ENCODE results near the gene GPR150. TPM values are rescaled to one million over a fixed set of nuclear protein-coding genes. Genes with fewer than 3 reads are reported as not detected.

The GPR150 gene
- total RNA-seq, 2 experiments from 2014 or later: 0.45 to 0.76 TPM

DNA sequence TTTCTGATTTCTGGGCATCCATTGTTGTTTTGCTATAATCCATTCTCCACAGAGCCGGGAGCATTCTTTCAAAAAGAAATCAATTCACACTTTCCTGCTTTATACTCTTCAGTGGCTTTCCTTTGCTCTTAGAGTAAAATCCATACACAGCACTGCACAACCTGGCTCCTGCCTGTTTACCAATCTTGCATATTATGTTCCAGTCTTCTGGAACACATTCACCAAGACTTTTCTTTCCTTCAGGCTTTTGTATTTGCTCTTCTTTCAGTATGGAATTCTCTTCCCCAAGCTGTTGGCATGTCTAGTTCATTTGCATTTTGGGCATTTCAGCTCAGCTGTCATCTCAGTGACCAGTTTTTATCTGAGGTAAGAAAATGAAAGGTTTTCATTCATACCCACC is 33.0 kb downstream of the GPR150 start:
- no peaks in the 10 kb centered on the region for H3K36me3 Mint-ChIP-seq (ENCODE audit: low read depth)
- ATAC-seq (no peak), DNase-seq (no peak)
- H3K4me1 Mint-ChIP-seq (ENCODE audit: low read depth): peaks cover 18% of the 10 kb centered on the region
- ChIA-PET POLR2A (no interaction called here), CTCF (interaction anchor here (0.9 to 6.5 kb wide), 3 partner anchors 11 to 128 kb away, joined by 3 to 47 read pairs (median 7); no protein-coding TSS in a partner anchor)
- no peaks in the 10 kb centered on the region for H3K9me3 Mint-ChIP-seq
- no peak overlapping the region for H3K27ac Mint-ChIP-seq
- no peak overlapping the region for H3K4me3 Mint-ChIP-seq
- intact Hi-C loops (cut with micrococcal nuclease): no loop called here
- TF ChIP-seq, protein P1, sequence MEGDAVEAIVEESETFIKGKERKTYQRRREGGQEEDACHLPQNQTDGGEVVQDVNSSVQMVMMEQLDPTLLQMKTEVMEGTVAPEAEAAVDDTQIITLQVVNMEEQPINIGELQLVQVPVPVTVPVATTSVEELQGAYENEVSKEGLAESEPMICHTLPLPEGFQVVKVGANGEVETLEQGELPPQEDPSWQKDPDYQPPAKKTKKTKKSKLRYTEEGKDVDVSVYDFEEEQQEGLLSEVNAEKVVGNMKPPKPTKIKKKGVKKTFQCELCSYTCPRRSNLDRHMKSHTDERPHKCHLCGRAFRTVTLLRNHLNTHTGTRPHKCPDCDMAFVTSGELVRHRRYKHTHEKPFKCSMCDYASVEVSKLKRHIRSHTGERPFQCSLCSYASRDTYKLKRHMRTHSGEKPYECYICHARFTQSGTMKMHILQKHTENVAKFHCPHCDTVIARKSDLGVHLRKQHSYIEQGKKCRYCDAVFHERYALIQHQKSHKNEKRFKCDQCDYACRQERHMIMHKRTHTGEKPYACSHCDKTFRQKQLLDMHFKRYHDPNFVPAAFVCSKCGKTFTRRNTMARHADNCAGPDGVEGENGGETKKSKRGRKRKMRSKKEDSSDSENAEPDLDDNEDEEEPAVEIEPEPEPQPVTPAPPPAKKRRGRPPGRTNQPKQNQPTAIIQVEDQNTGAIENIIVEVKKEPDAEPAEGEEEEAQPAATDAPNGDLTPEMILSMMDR (IDR thresholded peaks at IDR 0.05): no peak
- no peaks in the 10 kb centered on the region for H3K27me3 Mint-ChIP-seq

DNA sequence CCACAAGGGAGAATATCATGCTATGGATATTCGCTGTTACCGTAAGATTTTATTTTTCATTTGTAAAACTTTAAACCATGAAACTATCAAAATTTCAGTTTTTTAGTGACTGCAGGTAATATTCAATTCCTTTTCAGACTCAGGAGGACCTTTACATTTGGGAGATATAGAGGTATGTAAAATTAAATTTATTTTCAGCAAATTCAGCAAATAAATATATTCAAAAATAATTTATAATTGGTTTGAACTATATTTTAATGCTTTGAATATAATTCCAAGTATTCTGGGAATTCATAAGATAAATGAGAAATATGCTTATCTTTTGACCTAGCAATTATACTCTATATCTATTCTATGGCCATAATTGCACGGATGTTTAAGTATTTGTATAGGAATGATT is 34.3 kb downstream of the GPR150 start:
- ChIA-PET CTCF (interaction anchor here (6.5 kb wide), 1 partner anchor 10 kb away, joined by 47 read pairs; no protein-coding TSS in a partner anchor), POLR2A (no interaction called here)
- H3K36me3 Mint-ChIP-seq (ENCODE audit: low read depth): no peaks in the 10 kb centered on the region
- H3K4me3 Mint-ChIP-seq: no peak overlapping the region
- no peak overlapping the region for H3K27ac Mint-ChIP-seq
- intact Hi-C loops (cut with micrococcal nuclease): no loop called here
- ATAC-seq (no peak), DNase-seq (no peak)
- H3K4me1 Mint-ChIP-seq (ENCODE audit: low read depth): peaks cover 9% of the 10 kb centered on the region
- no peaks in the 10 kb centered on the region for H3K9me3 Mint-ChIP-seq
- no peaks in the 10 kb centered on the region for H3K27me3 Mint-ChIP-seq
- TF ChIP-seq, protein P1 (IDR thresholded peaks at IDR 0.05): no peak

DNA sequence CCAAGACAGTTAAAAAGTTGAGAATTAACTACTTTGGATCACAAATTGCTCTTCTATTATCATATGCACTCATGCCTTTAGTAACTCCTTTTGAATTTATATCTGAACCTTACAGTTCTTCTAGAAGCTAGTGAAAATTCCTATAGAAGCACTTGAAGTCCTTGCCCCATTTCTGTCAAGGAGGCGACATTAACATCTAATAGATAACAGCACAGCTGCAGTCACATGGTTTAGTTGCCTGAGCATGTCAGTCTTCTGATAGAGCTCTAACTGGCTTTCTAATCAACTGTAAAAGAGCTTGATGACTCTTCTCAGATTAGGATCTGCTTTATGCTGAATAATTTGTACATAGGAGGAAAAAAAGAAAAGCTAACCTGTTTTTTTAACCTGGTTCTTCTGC is 35.7 kb downstream of the GPR150 start:
- TF ChIP-seq, protein P1 (IDR thresholded peaks at IDR 0.05): no peak
- Mint-ChIP-seq H3K36me3 (ENCODE audit: low read depth) (no peaks in the 10 kb centered on the region), H3K27ac (no peak overlapping the region), H3K4me3 (no peak overlapping the region), H3K9me3 (no peaks in the 10 kb centered on the region), H3K4me1 (ENCODE audit: low read depth) (no peaks in the 10 kb centered on the region), H3K27me3 (no peaks in the 10 kb centered on the region)
- intact Hi-C loops (cut with micrococcal nuclease): no loop called here
- DNase-seq: no peak
- POLR2A ChIA-PET: no interaction called here
- no peak for ATAC-seq
- CTCF ChIA-PET: interaction anchor here (1.1 to 6.5 kb wide), 3 partner anchors 8 to 193 kb away, joined by 3 to 47 read pairs (median 8); no protein-coding TSS in a partner anchor

DNA sequence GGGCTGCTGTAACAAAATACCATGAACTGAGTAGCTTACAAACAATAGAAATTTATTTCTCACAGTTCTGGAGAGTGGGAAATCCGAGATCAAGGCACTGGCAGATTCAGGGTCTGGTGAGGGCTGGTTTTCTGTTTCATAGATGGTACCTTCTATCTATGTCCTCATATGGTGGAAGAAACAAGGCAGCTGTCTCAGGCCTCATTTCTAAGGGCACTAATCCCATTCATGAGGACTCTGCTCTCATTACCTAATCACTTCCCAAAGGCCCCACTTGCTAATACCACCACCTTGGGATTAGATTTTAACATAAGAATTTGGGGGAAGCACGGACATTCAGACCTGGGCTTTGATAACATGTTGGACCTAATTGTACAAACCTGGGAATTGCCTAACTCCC is 40.2 kb downstream of the GPR150 start:
- ChIA-PET POLR2A (no interaction called here), CTCF (interaction anchor here (1.1 to 2.3 kb wide), 2 partner anchors 8 to 121 kb away, joined by 3 to 11 read pairs; no protein-coding TSS in a partner anchor)
- Mint-ChIP-seq H3K36me3 (ENCODE audit: low read depth) (no peaks in the 10 kb centered on the region), H3K27me3 (no peaks in the 10 kb centered on the region), H3K27ac (no peak overlapping the region), H3K9me3 (no peaks in the 10 kb centered on the region), H3K4me1 (ENCODE audit: low read depth) (peaks cover 3% of the 10 kb centered on the region), H3K4me3 (no peak overlapping the region)
- no peak for DNase-seq
- TF ChIP-seq, protein P1 (IDR thresholded peaks at IDR 0.05): no peak
- intact Hi-C loops (cut with micrococcal nuclease): loop anchor here (5.0 kb wide), 2 partner anchors 122 to 177 kb away; no protein-coding TSS in a partner anchor
- ATAC-seq: no peak

DNA sequence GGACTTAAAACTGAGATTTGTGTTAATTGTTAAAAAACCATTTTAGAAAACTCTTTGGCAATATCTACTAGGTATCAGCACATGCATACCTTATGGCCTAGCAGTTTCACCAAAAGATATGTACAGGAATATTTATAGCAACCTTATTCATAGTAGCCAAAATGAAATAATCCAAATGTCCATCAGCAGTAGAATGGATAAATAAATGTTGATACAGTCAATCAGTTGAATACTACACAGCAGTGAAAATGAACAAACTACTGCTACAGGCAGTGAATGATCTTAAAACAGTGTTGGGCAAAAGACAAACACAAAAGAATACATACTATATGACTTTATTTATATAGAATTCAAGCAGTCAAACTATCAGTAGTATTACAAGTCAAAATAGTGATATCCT is 43.1 kb downstream of the GPR150 start:
- POLR2A ChIA-PET: no interaction called here
- intact Hi-C loops (cut with micrococcal nuclease): loop anchor here (5.0 kb wide), 2 partner anchors 119 to 174 kb away; no protein-coding TSS in a partner anchor
- H3K36me3 Mint-ChIP-seq (ENCODE audit: low read depth): no peaks in the 10 kb centered on the region

More for the DNA sequence above, 43.1 kb downstream of the GPR150 start:
- DNase-seq (no peak), ATAC-seq (no peak)
- Mint-ChIP-seq H3K27me3 (no peaks in the 10 kb centered on the region), H3K4me1 (ENCODE audit: low read depth) (peaks cover 3% of the 10 kb centered on the region), H3K9me3 (no peaks in the 10 kb centered on the region), H3K4me3 (no peak overlapping the region), H3K27ac (no peak overlapping the region)
- CTCF ChIA-PET: interaction anchor here (0.7 to 3.0 kb wide), 11 partner anchors 9 to 185 kb away, joined by 3 to 47 read pairs (median 14); partner anchors contain the start of gene RFESD
- TF ChIP-seq, protein P1 (IDR thresholded peaks at IDR 0.05): no peak

Data from activated CD8-positive, alpha-beta T cell treated with anti-CD3 and anti-CD28 coated beads for 36 hours (primary cell).